H1 (cell line): Measurements from ENCODE around the gene VAMP2.

Experiments used
- CHD1 ChIP-seq: IDR thresholded peaks from 2 replicates; pipeline ENCODE4 v1.6.1; 2012; ENCODE audit warnings: low read depth, low read length, improper control_type of control experiment
- CTCF ChIP-seq, 3 experiments: IDR thresholded peaks; 1 replicate in 2 of 3; 2 replicates in 1 of 3; pipeline versions ENCODE4 v1.5.1 to v1.6.1; 2011; ENCODE audit warnings: low read length in 3 of 3, mild to moderate bottlenecking in 3 of 3, inconsistent platforms in 2 of 3, low read depth in 1 of 3, moderate library complexity in 1 of 3; ENCODE audit not compliant: insufficient read depth in 1 of 3; ENCODE audit errors: control extremely low read depth in 1 of 3

GRCh38 chr17:8150194-8151119, 12.3 kb downstream of the VAMP2 start:
- TF ChIP-seq CTCF (IDR thresholded peaks at IDR 0.05; ENCODE audit: control extremely low read depth in 1 of 3, insufficient read depth in 1 of 3, low read depth in 1 of 3, low read length in 3 of 3) (no peak), CHD1 (no peak)
